ENCODE results near the gene DHX29. TPM values are rescaled to one million over a fixed set of nuclear protein-coding genes. Genes with fewer than 3 reads are reported as not detected.

DHX29 gene
- total RNA-seq, 2 experiments from 2014 or later = 11.6 to 13.7 TPM

GRCh38 chr5:55344392-55344992 lies 37.0 kb upstream of the DHX29 start:
- intact Hi-C loops (cut with micrococcal nuclease) = loop anchor here (10.0 kb wide), 1 partner anchor 350 kb away; no protein-coding TSS in a partner anchor
- TF ChIP-seq CTCF (IDR thresholded peaks at IDR 0.05) = peak; percentile 96
- H3K27me3 Mint-ChIP-seq = no peaks in the 10 kb centered on the region
- DNase-seq (peak; percentile 84), ATAC-seq (peak; percentile 67)
- ChIA-PET POLR2A (no interaction called here), CTCF (interaction anchor here (1.2 to 3.1 kb wide), 6 partner anchors 9 to 347 kb away, joined by 3 to 17 read pairs (median 3); no protein-coding TSS in a partner anchor)
- peaks cover 5% of the 10 kb centered on the region for H3K4me1 Mint-ChIP-seq (ENCODE audit: low read depth)
- H3K9me3 Mint-ChIP-seq = no peaks in the 10 kb centered on the region
- H3K4me3 Mint-ChIP-seq = no peak overlapping the region
- H3K36me3 Mint-ChIP-seq (ENCODE audit: low read depth) = peaks cover 38% of the 10 kb centered on the region
- H3K27ac Mint-ChIP-seq = no peak overlapping the region

- Mint-ChIP-seq H3K36me3 (ENCODE audit: low read depth) (peaks cover 40% of the 10 kb centered on the region), H3K4me1 (ENCODE audit: low read depth) (peaks cover 13% of the 10 kb centered on the region), H3K27me3 (no peaks in the 10 kb centered on the region), H3K4me3 (no peak overlapping the region), H3K27ac (peak overlapping the region; percentile 10), H3K9me3 (no peaks in the 10 kb centered on the region)
- intact Hi-C loops (cut with micrococcal nuclease) = loop anchor here (10.0 kb wide), 1 partner anchor 351 kb away; no protein-coding TSS in a partner anchor
- ATAC-seq (no peak), DNase-seq (no peak)
- TF ChIP-seq CTCF (IDR thresholded peaks at IDR 0.05) = no peak
- CTCF ChIA-PET = interaction anchor here (0.7 to 3.1 kb wide), 12 partner anchors 9 to 364 kb away, joined by 3 to 17 read pairs (median 3); no protein-coding TSS in a partner anchor
- POLR2A ChIA-PET = interaction anchor here (0.9 kb wide), 1 partner anchor 34 kb away, joined by 3 read pairs; no protein-coding TSS in a partner anchor
Measured at GRCh38 chr5:55343609-55344008, 36.1 kb upstream of the DHX29 start.

GRCh38 chr5:55343107-55343506 lies 35.6 kb upstream of the DHX29 start:
- H3K27ac Mint-ChIP-seq = no peak overlapping the region
- DNase-seq = no peak
- intact Hi-C loops (cut with micrococcal nuclease) = loop anchor here (10.0 kb wide), 1 partner anchor 352 kb away; no protein-coding TSS in a partner anchor
- no peaks in the 10 kb centered on the region for H3K9me3 Mint-ChIP-seq
- H3K4me1 Mint-ChIP-seq (ENCODE audit: low read depth) = peaks cover 18% of the 10 kb centered on the region
- peaks cover 38% of the 10 kb centered on the region for H3K36me3 Mint-ChIP-seq (ENCODE audit: low read depth)
- ChIA-PET CTCF (interaction anchor here (0.9 to 3.1 kb wide), 11 partner anchors 9 to 365 kb away, joined by 3 to 17 read pairs (median 3); no protein-coding TSS in a partner anchor), POLR2A (interaction anchor here (0.9 to 1.1 kb wide), 2 partner anchors 33 to 35 kb away, joined by 3 read pairs; partner anchors contain the start of genes DHX29 and MTREX)
- TF ChIP-seq CTCF (IDR thresholded peaks at IDR 0.05) = no peak
- no peak overlapping the region for H3K4me3 Mint-ChIP-seq
- no peaks in the 10 kb centered on the region for H3K27me3 Mint-ChIP-seq
- ATAC-seq = no peak

- H3K4me1 Mint-ChIP-seq (ENCODE audit: low read depth) = peaks cover 23% of the 10 kb centered on the region
- intact Hi-C loops (cut with micrococcal nuclease) = no loop called here
- DNase-seq (peak; percentile 86), ATAC-seq (peak; percentile 90)
- peaks cover 17% of the 10 kb centered on the region for H3K36me3 Mint-ChIP-seq (ENCODE audit: low read depth)
- CTCF ChIA-PET = no interaction called here
- peak overlapping the region; percentile 84 for H3K27ac Mint-ChIP-seq
- no peak for TF ChIP-seq CTCF (IDR thresholded peaks at IDR 0.05)
- no peaks in the 10 kb centered on the region for H3K9me3 Mint-ChIP-seq
- H3K4me3 Mint-ChIP-seq = no peak overlapping the region
- no peaks in the 10 kb centered on the region for H3K27me3 Mint-ChIP-seq
- POLR2A ChIA-PET = interaction anchor here (0.6 to 0.7 kb wide), 2 partner anchors 20 to 142 kb away, joined by 3 to 4 read pairs; no protein-coding TSS in a partner anchor
Measured at GRCh38 chr5:55338810-55339243, 31.3 kb upstream of the DHX29 start.

- Mint-ChIP-seq H3K27ac (peak overlapping the region; percentile 84), H3K9me3 (no peaks in the 10 kb centered on the region), H3K27me3 (no peaks in the 10 kb centered on the region), H3K4me1 (ENCODE audit: low read depth) (peaks cover 23% of the 10 kb centered on the region), H3K4me3 (no peak overlapping the region), H3K36me3 (ENCODE audit: low read depth) (peaks cover 19% of the 10 kb centered on the region)
- CTCF ChIA-PET = no interaction called here
- DNase-seq = no peak
- no peak for ATAC-seq
- POLR2A ChIA-PET = interaction anchor here (0.6 kb wide), 1 partner anchor 20 kb away, joined by 4 read pairs; no protein-coding TSS in a partner anchor
- no peak for TF ChIP-seq CTCF (IDR thresholded peaks at IDR 0.05)
- intact Hi-C loops (cut with micrococcal nuclease) = no loop called here
Measured at GRCh38 chr5:55338092-55338613, 30.7 kb upstream of the DHX29 start.
